Testis (tissue), 2 donors: Measurements from ENCODE around the gene GPR132.

Source experiments
- CTCF ChIP-seq, 3 experiments: fragments of 450-650 bp in 2 of 3; fragments of 200-600 bp in 1 of 3; sonication (generic) in 1 of 3; IDR thresholded peaks; one replicate each; pipeline ENCODE4 v1.5.1; 2016 to 2019; ENCODE audit warnings: antibody characterized with exemption in 3 of 3, mild to moderate bottlenecking in 2 of 3, moderate library complexity in 1 of 3
- POLR2A ChIP-seq: fragments of 450-650 bp; IDR thresholded peaks from one replicate; pipeline ENCODE4 v1.6.1; 2017; ENCODE audit warnings: antibody characterized with exemption, mild to moderate bottlenecking, moderate library complexity

- TF ChIP-seq CTCF (IDR thresholded peaks at IDR 0.05) (no peak), POLR2A (no peak)
Observed at GRCh38 chr14:105012171-105012985, 52.9 kb downstream of the GPR132 start.
